Mesenchymal stem cell (in vitro differentiated cells and primary cell): Measurements from ENCODE around the gene KIAA0408.

Experiments
- DNase-seq: peaks from one replicate; pipeline ENCODE4 v3.0.0-alpha.2; 2013
- H2AFZ ChIP-seq: one replicate; pipeline ENCODE4 v1.6.1; 2013; ENCODE audit warnings: low read depth, mild to moderate bottlenecking, control low read depth, inconsistent platforms, low read length, moderate library complexity
- H2AK5ac ChIP-seq: 2 replicates; pipeline ENCODE4 v1.6.1; 2013; ENCODE audit warnings: low read length, moderate library complexity, mild to moderate bottlenecking, inconsistent platforms; ENCODE audit not compliant: severe bottlenecking
- H2BK120ac ChIP-seq: one replicate; pipeline ENCODE4 v1.6.1; 2013; ENCODE audit warnings: low read depth, mild to moderate bottlenecking, inconsistent platforms, low read length, moderate library complexity
- H2BK12ac ChIP-seq, 2 experiments: one replicate each; pipeline ENCODE4 v1.6.1; 2013; ENCODE audit warnings: inconsistent platforms in 2 of 2, low read length in 2 of 2, mild to moderate bottlenecking in 2 of 2, moderate library complexity in 2 of 2, control low read depth in 1 of 2
- H2BK15ac ChIP-seq: one replicate; pipeline ENCODE4 v1.6.1; 2013; ENCODE audit warnings: mild to moderate bottlenecking, low read depth, inconsistent platforms; ENCODE audit not compliant: poor library complexity, severe bottlenecking
- H2BK5ac ChIP-seq: 2 replicates; pipeline ENCODE4 v1.6.1; 2013; ENCODE audit warnings: low read depth, mild to moderate bottlenecking, low read length, control low read depth, inconsistent platforms; ENCODE audit not compliant: poor library complexity, severe bottlenecking
- H3K14ac ChIP-seq, 2 experiments: one replicate each; pipeline ENCODE4 v1.6.1; 2013; ENCODE audit warnings: inconsistent platforms in 2 of 2, low read length in 2 of 2, control low read depth in 1 of 2, mild to moderate bottlenecking in 1 of 2, moderate library complexity in 1 of 2
- H3K18ac ChIP-seq, 2 experiments: one replicate each; pipeline ENCODE4 v1.6.1; 2013; ENCODE audit warnings: inconsistent platforms in 2 of 2, low read length in 2 of 2, control low read depth in 1 of 2, low read depth in 1 of 2, mild to moderate bottlenecking in 1 of 2
- H3K23ac ChIP-seq, 2 experiments: one replicate each; pipeline ENCODE4 v1.6.1; 2013; ENCODE audit warnings: inconsistent platforms in 2 of 2, low read length in 2 of 2, mild to moderate bottlenecking in 2 of 2, moderate library complexity in 2 of 2, control low read depth in 1 of 2
- H3K27ac ChIP-seq: 2 replicates; pipeline ENCODE4 v1.5.1; 2013; ENCODE audit warnings: mild to moderate bottlenecking, moderate library complexity, low read length, control low read depth, inconsistent platforms; ENCODE audit not compliant: poor library complexity, severe bottlenecking
- H3K27me3 ChIP-seq, 2 experiments: 2 replicates each; pipeline versions ENCODE4 v1.6.1 to v1.7.0; 2013; ENCODE audit warnings: low read length in 2 of 2, mild to moderate bottlenecking in 2 of 2, moderate library complexity in 2 of 2, control low read depth in 1 of 2, inconsistent platforms in 1 of 2; ENCODE audit not compliant: control insufficient read depth in 1 of 2, insufficient read depth in 1 of 2
- H3K36me3 ChIP-seq, 2 experiments: 2 replicates each; pipeline versions ENCODE4 v1.6.1 to v1.7.0; 2013; ENCODE audit warnings: low read length in 2 of 2, control low read depth in 1 of 2, inconsistent platforms in 1 of 2, low read depth in 1 of 2, mild to moderate bottlenecking in 1 of 2; ENCODE audit not compliant: insufficient read depth in 2 of 2, control insufficient read depth in 1 of 2
- H3K4ac ChIP-seq, 2 experiments: one replicate each; pipeline ENCODE4 v1.6.1; 2013; ENCODE audit warnings: inconsistent platforms in 2 of 2, low read length in 2 of 2, mild to moderate bottlenecking in 2 of 2, moderate library complexity in 2 of 2, control low read depth in 1 of 2, low read depth in 1 of 2
- H3K4me1 ChIP-seq: 2 replicates; pipeline ENCODE4 v1.6.1; 2013; ENCODE audit warnings: low read depth, low read length, control low read depth; ENCODE audit not compliant: control insufficient read depth, insufficient read depth
- H3K4me2 ChIP-seq: 2 replicates; pipeline ENCODE4 v1.6.1; 2013; ENCODE audit warnings: low read length, mild to moderate bottlenecking, inconsistent platforms; ENCODE audit not compliant: poor library complexity, severe bottlenecking
- H3K4me3 ChIP-seq, 2 experiments: 2 replicates each; pipeline versions ENCODE4 v1.5.1 to v1.7.0; 2013; ENCODE audit warnings: low read length in 2 of 2, mild to moderate bottlenecking in 2 of 2, control low read depth in 1 of 2, low read depth in 1 of 2; ENCODE audit not compliant: insufficient read depth in 1 of 2
- H3K79me1 ChIP-seq: replicated peaks from 2 replicates; pipeline ENCODE4 v1.6.1; 2013; ENCODE audit warnings: mild to moderate bottlenecking, control low read depth, low read length, inconsistent platforms; ENCODE audit not compliant: poor library complexity, severe bottlenecking
- H3K9ac ChIP-seq: 2 replicates; pipeline ENCODE4 v1.7.0; 2013; ENCODE audit warnings: mild to moderate bottlenecking, low read length, moderate library complexity
- H3K9me3 ChIP-seq: 2 replicates; pipeline ENCODE4 v1.7.0; 2013; ENCODE audit warnings: mild to moderate bottlenecking, low read length; ENCODE audit not compliant: control insufficient read depth
- H4K8ac ChIP-seq: one replicate; pipeline ENCODE4 v1.6.1; 2013; ENCODE audit warnings: inconsistent platforms, mild to moderate bottlenecking, low read length, moderate library complexity
- H4K91ac ChIP-seq: one replicate; pipeline ENCODE4 v1.6.1; 2013; ENCODE audit warnings: mild to moderate bottlenecking, low read length, inconsistent platforms
- WGBS: methylation state at CpG from one replicate; pipeline ENCODE4 v1.1.7; 2013; ENCODE audit warnings: mixed read lengths; 5-methylcytosine and 5-hydroxymethylcytosine counted together

Gene KIAA0408

DNA sequence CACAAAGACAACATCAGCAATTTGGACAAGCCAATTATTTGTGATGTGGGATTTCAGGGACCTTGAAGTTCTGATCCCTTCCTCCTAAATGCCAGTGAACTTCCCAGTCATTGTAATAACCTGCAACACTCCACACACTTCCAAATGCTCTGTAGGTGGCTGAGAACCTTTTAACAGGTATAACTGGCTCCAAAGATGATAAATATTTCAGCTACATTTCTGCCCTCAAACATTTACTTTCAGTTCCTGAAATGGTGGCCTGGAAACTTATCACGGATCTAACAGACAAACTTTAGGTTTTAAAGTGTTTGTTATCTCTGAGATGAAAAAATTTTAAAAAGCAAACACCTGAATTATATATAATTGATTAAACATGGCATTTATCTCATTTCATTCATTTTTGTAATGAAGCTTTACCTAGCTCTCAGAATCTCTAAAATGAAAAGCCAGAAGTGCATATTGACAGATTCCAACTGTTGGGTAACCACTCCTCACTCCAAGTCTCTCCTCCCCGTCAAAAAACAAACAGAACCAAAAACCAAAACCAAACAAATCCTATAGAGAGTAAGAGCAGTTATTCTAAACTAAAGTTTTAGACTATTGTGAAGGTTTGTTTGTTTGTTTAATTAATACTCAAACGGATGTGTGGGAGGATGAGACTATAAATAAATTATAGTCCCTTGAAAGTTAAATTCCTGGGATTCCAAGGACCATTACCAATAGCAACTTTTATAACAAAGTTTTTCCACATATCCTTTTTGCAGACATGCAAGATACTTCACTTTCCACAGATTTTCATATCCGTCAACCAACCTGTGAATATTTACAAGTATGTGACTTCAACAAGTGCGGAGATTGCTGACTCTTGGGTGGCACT lies 12.4 kb upstream of the KIAA0408 start:
- Histone ChIP-seq H3K18ac (no peak overlapping the region), H3K9ac (no peak overlapping the region), H3K9me3 (no peaks in the 10 kb centered on the region), H3K27me3 (no peaks in the 10 kb centered on the region), H3K4me1 (peaks cover 5% of the 10 kb centered on the region), H2BK5ac (no peak overlapping the region), H3K23ac (no peak overlapping the region), H3K4me2 (no peak overlapping the region), H2AFZ (no peak overlapping the region), H2BK15ac (no peak overlapping the region), H2BK12ac (no peak overlapping the region), H4K8ac (no peak overlapping the region), H2AK5ac (peak overlapping the region; percentile 77), H3K4ac (no peak overlapping the region), H3K14ac (no peak overlapping the region), H3K4me3 (no peak overlapping the region), H3K27ac (no peak overlapping the region), H2BK120ac (no peak overlapping the region), H4K91ac (no peak overlapping the region), H3K36me3 (peaks cover 12 to 23% of the 10 kb centered on the region in 2 experiments), H3K79me1 (peaks cover 37% of the 10 kb centered on the region)
- WGBS, result 85% methylated on average over 1 of the region's 5 CpGs
- DNase-seq, result peak; percentile 3

DNA sequence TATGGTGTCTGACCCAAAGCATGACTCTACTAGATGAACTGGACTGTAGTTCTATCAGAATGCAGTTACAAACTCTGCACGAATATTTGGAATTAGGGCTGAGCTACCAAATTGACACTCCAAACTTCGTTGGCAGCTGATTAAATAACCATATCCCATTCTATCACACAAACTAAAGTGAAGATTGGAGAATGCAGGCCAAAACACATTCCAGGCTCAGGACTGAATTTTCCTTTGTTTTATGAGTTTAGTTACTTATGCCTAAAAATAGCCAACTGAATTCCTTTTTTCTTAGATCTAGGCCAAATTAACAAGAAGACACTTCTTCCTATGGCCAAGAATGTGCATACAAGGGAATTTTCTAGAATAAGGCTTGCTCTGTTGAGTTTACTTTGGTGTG lies 9.7 kb upstream of the KIAA0408 start:
- no peak for DNase-seq
- no peak overlapping the region for H3K23ac ChIP-seq
- H3K9ac ChIP-seq, result no peak overlapping the region

DNA sequence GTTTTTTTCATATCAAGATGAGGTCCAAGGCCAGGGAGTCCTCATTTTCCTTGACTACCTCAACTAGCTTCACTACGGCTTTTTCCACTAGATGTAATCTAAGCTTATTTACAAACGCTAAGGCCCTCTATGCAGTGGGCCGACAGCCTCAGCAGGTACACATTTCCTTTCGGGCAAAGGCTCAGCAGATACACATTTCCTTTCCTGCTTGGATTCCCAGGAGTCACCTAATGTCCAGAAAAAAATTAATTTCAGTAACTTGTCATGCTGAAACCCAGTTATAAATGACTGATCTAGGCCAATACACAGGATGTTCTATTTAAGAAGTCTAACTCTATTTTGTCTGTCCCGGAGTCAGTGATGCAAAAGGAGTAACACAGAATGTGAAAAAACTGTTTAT lies 7.2 kb upstream of the KIAA0408 start:
- Histone ChIP-seq H3K18ac (no peak overlapping the region), H2BK15ac (no peak overlapping the region), H3K14ac (no peak overlapping the region), H3K27me3 (no peaks in the 10 kb centered on the region), H2AFZ (no peak overlapping the region), H3K4me2 (no peak overlapping the region), H3K9ac (no peak overlapping the region), H4K8ac (no peak overlapping the region), H3K79me1 (peaks cover 20% of the 10 kb centered on the region), H2BK5ac (no peak overlapping the region), H2AK5ac (no peak overlapping the region), H2BK12ac (no peak overlapping the region), H3K23ac (no peak overlapping the region), H3K36me3 (peaks cover 0 to 3% of the 10 kb centered on the region in 2 experiments), H2BK120ac (no peak overlapping the region), H3K4me1 (no peaks in the 10 kb centered on the region), H3K4ac (no peak overlapping the region), H3K4me3 (no peak overlapping the region), H3K27ac (no peak overlapping the region), H4K91ac (no peak overlapping the region), H3K9me3 (no peaks in the 10 kb centered on the region)
- no peak for DNase-seq
- WGBS, result 89% methylated on average over 4 of the region's 5 CpGs

More for the DNA sequence above, 9.7 kb upstream of the KIAA0408 start:
- Histone ChIP-seq H2BK15ac (no peak overlapping the region), H2BK12ac (no peak overlapping the region), H2BK5ac (no peak overlapping the region), H3K4me1 (no peaks in the 10 kb centered on the region), H2BK120ac (no peak overlapping the region), H3K79me1 (peaks cover 22% of the 10 kb centered on the region), H3K27me3 (no peaks in the 10 kb centered on the region), H3K27ac (no peak overlapping the region), H3K14ac (no peak overlapping the region), H2AFZ (no peak overlapping the region), H3K4ac (no peak overlapping the region), H3K4me3 (no peak overlapping the region), H4K91ac (no peak overlapping the region), H3K9me3 (no peaks in the 10 kb centered on the region), H3K36me3 (peaks cover 3 to 4% of the 10 kb centered on the region in 2 experiments), H3K18ac (no peak overlapping the region), H4K8ac (no peak overlapping the region), H3K4me2 (no peak overlapping the region), H2AK5ac (no peak overlapping the region)
- WGBS, result 89% methylated on average over 2 of the region's 2 CpGs

DNA sequence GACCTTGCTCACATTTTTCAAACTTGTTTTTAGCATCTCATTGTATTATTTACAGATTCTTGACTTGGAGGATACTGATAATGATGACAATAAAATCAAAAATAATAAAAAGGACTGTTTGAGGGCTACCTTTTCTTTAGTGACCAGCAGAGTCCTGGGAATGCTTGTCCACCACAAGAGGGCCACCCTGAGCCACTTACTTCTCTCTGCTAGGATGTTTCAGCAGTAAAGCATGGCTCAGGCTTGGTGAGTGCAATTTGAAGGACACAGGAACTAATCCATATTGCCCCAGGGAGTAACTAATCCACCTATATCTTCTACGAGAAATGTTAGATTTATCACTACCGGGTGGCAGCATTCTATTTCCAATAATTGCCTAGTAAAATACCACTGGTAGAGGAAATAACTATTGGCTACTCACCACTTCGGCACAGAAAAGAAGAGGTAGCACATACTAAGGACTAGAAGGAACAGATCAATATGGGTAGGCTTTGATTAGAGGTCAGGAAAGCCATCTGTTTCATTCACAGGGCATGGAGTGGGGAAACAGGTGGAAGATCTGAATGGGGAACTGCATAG lies 5.8 kb upstream of the KIAA0408 start:
- Histone ChIP-seq H2BK5ac (no peak overlapping the region), H3K4me3 (no peak overlapping the region), H3K4ac (no peak overlapping the region), H3K27me3 (no peaks in the 10 kb centered on the region), H3K23ac (no peak overlapping the region), H3K18ac (no peak overlapping the region), H2BK15ac (no peak overlapping the region), H3K4me2 (no peak overlapping the region), H3K36me3 (peaks cover 0 to 6% of the 10 kb centered on the region in 2 experiments), H3K9me3 (no peaks in the 10 kb centered on the region), H2AFZ (no peak overlapping the region), H4K91ac (no peak overlapping the region), H2AK5ac (no peak overlapping the region), H3K14ac (no peak overlapping the region), H3K4me1 (no peaks in the 10 kb centered on the region), H3K27ac (no peak overlapping the region), H4K8ac (no peak overlapping the region), H3K79me1 (peaks cover 14% of the 10 kb centered on the region), H3K9ac (peak overlapping the region; percentile 61), H2BK120ac (no peak overlapping the region), H2BK12ac (no peak overlapping the region)
- DNase-seq, result peak; percentile 63
- WGBS, result 100% methylated on average over 1 of the region's 3 CpGs
